H9 (cell line): ENCODE results near the gene UBE2U. TPM values are rescaled to one million over a fixed set of nuclear protein-coding genes. Genes with fewer than 3 reads are reported as not detected.

ENCODE experiments used
- DNase-seq: peaks from one replicate; pipeline ENCODE4 v3.0.0-alpha.2; 2017
- H2AFZ ChIP-seq: one replicate; pipeline ENCODE4 v1.6.1; 2013; ENCODE audit warnings: mild to moderate bottlenecking, low read length, control low read depth, moderate library complexity
- H2AK5ac ChIP-seq: 2 replicates; pipeline ENCODE4 v1.6.1; 2013; ENCODE audit warnings: low read length, control low read depth, mixed read lengths; ENCODE audit not compliant: insufficient read length
- H2BK120ac ChIP-seq: one replicate; pipeline ENCODE4 v1.6.1; 2013; ENCODE audit warnings: low read depth, mild to moderate bottlenecking, low read length, control low read depth, inconsistent platforms; ENCODE audit not compliant: poor library complexity, severe bottlenecking
- H2BK12ac ChIP-seq: 2 replicates; pipeline ENCODE4 v1.6.1; 2013; ENCODE audit warnings: low read length, control low read depth, mixed read lengths, low read depth; ENCODE audit not compliant: insufficient read length
- H2BK15ac ChIP-seq: 2 replicates; pipeline ENCODE4 v1.6.1; 2013; ENCODE audit warnings: low read depth, low read length, control low read depth
- H2BK20ac ChIP-seq: one replicate; pipeline ENCODE4 v1.6.1; 2013; ENCODE audit warnings: low read depth, mild to moderate bottlenecking, low read length, control low read depth, inconsistent platforms; ENCODE audit not compliant: poor library complexity, severe bottlenecking
- H2BK5ac ChIP-seq: 2 replicates; pipeline ENCODE4 v1.6.1; 2013; ENCODE audit warnings: low read length, control low read depth, mixed read lengths; ENCODE audit not compliant: insufficient read length
- H3K14ac ChIP-seq: 2 replicates; pipeline ENCODE4 v1.6.1; 2013; ENCODE audit warnings: low read length, control low read depth; ENCODE audit not compliant: insufficient read depth
- H3K18ac ChIP-seq: 2 replicates; pipeline ENCODE4 v1.6.1; 2013; ENCODE audit warnings: low read depth, mild to moderate bottlenecking, mixed read lengths, low read length, control low read depth; ENCODE audit not compliant: insufficient read length
- H3K23ac ChIP-seq: 2 replicates; pipeline ENCODE4 v1.6.1; 2013; ENCODE audit warnings: low read length, control low read depth, mixed read lengths, low read depth; ENCODE audit not compliant: insufficient read length
- H3K23me2 ChIP-seq: 2 replicates; pipeline ENCODE4 v1.6.1; 2013; ENCODE audit warnings: low read depth, mild to moderate bottlenecking, mixed read lengths, low read length, control low read depth; ENCODE audit not compliant: insufficient read length, poor library complexity, severe bottlenecking
- H3K27ac ChIP-seq: 2 replicates; pipeline ENCODE4 v1.5.1; 2013; ENCODE audit warnings: low read length, control low read depth, mixed read lengths, low read depth; ENCODE audit not compliant: insufficient read length
- H3K27me3 ChIP-seq: 2 replicates; pipeline ENCODE4 v1.6.1; 2013; ENCODE audit warnings: low read length, control low read depth, inconsistent platforms; ENCODE audit not compliant: insufficient read depth
- H3K4ac ChIP-seq: 2 replicates; pipeline ENCODE4 v1.6.1; 2013; ENCODE audit warnings: low read depth, mild to moderate bottlenecking, control low read depth, inconsistent platforms, low read length, moderate library complexity
- H3K4me1 ChIP-seq: 2 replicates; pipeline ENCODE4 v1.6.1; 2013; ENCODE audit warnings: low read length, control low read depth, inconsistent platforms; ENCODE audit not compliant: insufficient read depth
- H3K4me2 ChIP-seq: 2 replicates; pipeline ENCODE4 v1.6.1; 2013; ENCODE audit warnings: low read length, control low read depth, mixed read lengths; ENCODE audit not compliant: insufficient read length, insufficient read depth
- H3K56ac ChIP-seq: 2 replicates; pipeline ENCODE4 v1.6.1; 2013; ENCODE audit warnings: low read depth, mild to moderate bottlenecking, mixed read lengths, low read length, control low read depth; ENCODE audit not compliant: insufficient read length
- H3K79me1 ChIP-seq: 2 replicates; pipeline ENCODE4 v1.6.1; 2013; ENCODE audit warnings: low read depth, mild to moderate bottlenecking, moderate library complexity, low read length, control low read depth, inconsistent platforms; ENCODE audit not compliant: insufficient read depth, poor library complexity, severe bottlenecking
- H3K79me2 ChIP-seq: 2 replicates; pipeline ENCODE4 v1.6.1; 2013; ENCODE audit warnings: low read length, control low read depth, inconsistent platforms; ENCODE audit not compliant: insufficient read depth
- H3K9ac ChIP-seq: 2 replicates; pipeline ENCODE4 v1.6.1; 2013; ENCODE audit warnings: low read length, control low read depth, mixed read lengths; ENCODE audit not compliant: insufficient read length; ENCODE audit errors: extremely low read depth
- H3K9me3 ChIP-seq: one replicate; pipeline ENCODE4 v1.6.1; 2013; ENCODE audit warnings: low read depth, low read length, inconsistent platforms; ENCODE audit not compliant: control insufficient read depth
- H3T11ph ChIP-seq: one replicate; pipeline ENCODE4 v1.6.1; 2013; ENCODE audit warnings: mild to moderate bottlenecking, low read length, control low read depth, inconsistent platforms
- H4K20me1 ChIP-seq: one replicate; pipeline ENCODE4 v1.6.1; 2013; ENCODE audit not compliant: control insufficient read depth, insufficient read length, insufficient read depth
- H4K5ac ChIP-seq: 2 replicates; pipeline ENCODE4 v1.6.1; 2013; ENCODE audit warnings: low read depth, mild to moderate bottlenecking, mixed read lengths, low read length, control low read depth; ENCODE audit not compliant: insufficient read length
- H4K8ac ChIP-seq: replicated peaks from 2 replicates; pipeline ENCODE4 v1.6.1; 2013; ENCODE audit warnings: low read length, control low read depth, mixed read lengths, low read depth; ENCODE audit not compliant: insufficient read length
- H4K91ac ChIP-seq: 2 replicates; pipeline ENCODE4 v1.6.1; 2013; ENCODE audit warnings: low read depth, mild to moderate bottlenecking, moderate library complexity, mixed read lengths, low read length, control low read depth; ENCODE audit not compliant: insufficient read length
- H3K27ac Mint-ChIP-seq, 3 experiments: 2 replicates in 2 of 3; 3 replicates in 1 of 3; pipeline ENCODE4 v1.8.0; 2020 to 2021; ENCODE audit warnings: mixed read lengths in 3 of 3, mild to moderate bottlenecking in 1 of 3, moderate library complexity in 1 of 3
- H3K27me3 Mint-ChIP-seq: 2 replicates; pipeline ENCODE4 v1.8.0; 2021; ENCODE audit warnings: low read depth, mild to moderate bottlenecking, moderate library complexity, mixed read lengths
- H3K36me3 Mint-ChIP-seq, 3 experiments: 2 replicates in 2 of 3; 3 replicates in 1 of 3; pipeline ENCODE4 v1.8.0; 2020 to 2021; ENCODE audit warnings: low read depth in 3 of 3, mixed read lengths in 3 of 3; ENCODE audit not compliant: insufficient read depth in 1 of 3
- H3K4me1 Mint-ChIP-seq, 2 experiments: 2 replicates each; pipeline ENCODE4 v1.8.0; 2020; ENCODE audit warnings: mixed read lengths in 2 of 2
- H3K4me3 Mint-ChIP-seq, 2 experiments: 2 replicates in 1 of 2; 3 replicates in 1 of 2; pipeline ENCODE4 v1.8.0; 2020 to 2021; ENCODE audit warnings: mild to moderate bottlenecking in 2 of 2, mixed read lengths in 2 of 2, moderate library complexity in 1 of 2
- H3K9me3 Mint-ChIP-seq, 2 experiments: 2 replicates in 1 of 2; 3 replicates in 1 of 2; pipeline ENCODE4 v1.8.0; 2020; ENCODE audit warnings: mild to moderate bottlenecking in 2 of 2, mixed read lengths in 2 of 2, moderate library complexity in 1 of 2
- CTCF ChIP-seq: fragments of 200-600 bp; sonication (generic); conservative IDR thresholded peaks from 3 replicates; pipeline ENCODE4 v1.8.0; 2021; ENCODE audit warnings: antibody characterized with exemption, mild to moderate bottlenecking
- WGBS: extraction: QIAGEN DNeasy Blood & Tissue Kit; methylation state at CpG from one replicate; pipeline ENCODE4 v1.1.7; 2013; ENCODE audit warnings: missing lambda C conversion rate, low lambda C conversion rate, mixed read lengths; ENCODE audit not compliant: insufficient read length; ENCODE audit errors: extremely low coverage; 5-methylcytosine and 5-hydroxymethylcytosine counted together
- total RNA-seq: library from RNA; stranded (reverse); gene quantifications from 2 replicates; pipeline ENCODE4 v1.2.1, GENCODE V29; 2021

Gene UBE2U
- total RNA-seq, 1 experiment from 2014 or later = not detected

DNA sequence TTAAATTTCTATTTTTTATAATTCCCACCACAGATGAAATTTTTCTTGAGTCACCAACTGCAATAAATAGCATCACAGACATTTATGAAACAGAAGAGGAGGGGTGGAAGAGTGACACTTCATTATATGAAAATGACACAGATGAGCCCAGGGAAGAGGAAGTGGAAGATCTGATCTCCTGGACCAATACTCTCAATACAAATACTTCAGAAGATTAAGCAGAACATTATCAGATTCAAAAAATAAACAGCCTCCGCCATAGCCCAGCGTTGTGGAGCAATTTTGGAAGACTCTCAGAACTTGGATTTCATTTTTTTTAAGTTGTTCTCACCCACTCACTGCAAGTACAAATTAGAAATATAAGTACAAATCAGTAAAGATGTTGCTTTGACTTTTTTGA, 63.6 kb downstream of the UBE2U start:
- Histone ChIP-seq H3K27ac (no peak overlapping the region), H2BK5ac (no peak overlapping the region), H2BK12ac (no peak overlapping the region), H3K4me2 (no peak overlapping the region), H3K4me1 (peaks cover 2% of the 10 kb centered on the region; the same call in 1 of the 2 replicates), H3K27me3 (no peaks in the 10 kb centered on the region), H2BK15ac (no peak overlapping the region), H3T11ph (no peak overlapping the region), H3K79me1 (no peaks in the 10 kb centered on the region), H3K9me3 (no peaks in the 10 kb centered on the region), H3K14ac (no peak overlapping the region), H4K5ac (no peak overlapping the region), H4K20me1 (no peaks in the 10 kb centered on the region), H3K56ac (no peak overlapping the region), H2BK20ac (no peak overlapping the region), H3K23me2 (no peaks in the 10 kb centered on the region), H4K91ac (no peak overlapping the region), H3K18ac (no peak overlapping the region), H3K23ac (no peak overlapping the region), H3K9ac (no peak overlapping the region), H2AFZ (no peak overlapping the region), H3K4ac (no peak overlapping the region), H2AK5ac (no peak overlapping the region), H4K8ac (no peak overlapping the region), H3K79me2 (no peaks in the 10 kb centered on the region), H2BK120ac (no peak overlapping the region)
- no CpG with 5 or more reads among the region's 2 CpGs for WGBS
- H3K9me3 Mint-ChIP-seq = peaks cover 0 to 3% of the 10 kb centered on the region in 2 experiments; a peak in 1 of 5 replicates
- H3K27ac Mint-ChIP-seq = no peak overlapping the region
- no peak overlapping the region for H3K4me3 Mint-ChIP-seq
- H3K27me3 Mint-ChIP-seq = no peaks in the 10 kb centered on the region
- no peaks in the 10 kb centered on the region for H3K36me3 Mint-ChIP-seq
- peaks cover 3 to 4% of the 10 kb centered on the region in 2 experiments; a peak in 3 of 4 replicates for H3K4me1 Mint-ChIP-seq
- no peak for TF ChIP-seq CTCF
- no peak for DNase-seq
